Measurements from ENCODE around the gene VGLL3. TPM values are rescaled to one million over a fixed set of nuclear protein-coding genes. Genes with fewer than 3 reads are reported as not detected.

The VGLL3 gene
- total and polyA plus RNA-seq, 2 donors (not counting 1 experiment from before 2014, with no cell fraction given): not detected

- ATAC-seq (ENCODE audit: low read depth): no peak
- Histone ChIP-seq H3K9ac (ENCODE audit: low read length) (no peak overlapping the region), H3K79me2 (ENCODE audit: control insufficient read depth, insufficient read depth, low read length) (no peaks in the 10 kb centered on the region)
Measured at GRCh38 chr3:87004883-87005282, 13.9 kb upstream of the VGLL3 start.

DNA sequence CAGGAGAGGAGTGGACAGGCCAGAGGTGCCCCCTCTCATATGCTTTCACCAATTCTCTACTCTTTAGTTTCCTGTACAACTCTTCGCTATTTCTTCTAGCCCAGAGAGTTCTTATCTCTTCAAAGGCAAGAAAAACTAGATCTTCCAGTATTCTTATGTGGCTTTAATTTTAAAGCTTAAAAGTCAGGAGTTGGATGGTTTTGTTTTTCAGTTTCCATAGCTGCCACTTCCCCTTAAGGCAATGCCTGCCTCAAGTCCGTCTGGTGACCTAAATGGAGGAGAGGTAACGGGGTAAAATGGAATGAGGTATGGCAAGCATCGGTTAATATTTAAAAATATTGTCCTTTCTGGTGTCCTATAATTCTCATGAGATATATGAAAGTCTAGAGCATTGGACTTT lies 11.4 kb upstream of the VGLL3 start:
- no peak overlapping the region for H3K4me2 ChIP-seq (replicated peaks; ENCODE audit: low read depth, low read length, poor library complexity, severe bottlenecking)
- H3K9me3 Mint-ChIP-seq (ENCODE audit: insufficient read depth): no peaks in the 10 kb centered on the region
- no peak overlapping the region for H2AFZ ChIP-seq (ENCODE audit: insufficient read depth, low read depth, low read length, poor library complexity, severe bottlenecking)
- no peak overlapping the region for H3K27ac Mint-ChIP-seq
- WGBS (ENCODE audit: insufficient coverage): no CpG with 5 or more reads among the region's 4 CpGs
- H3K9me3 ChIP-seq (ENCODE audit: control extremely low read depth in 1 of 3, control insufficient read depth in 2 of 3, insufficient read depth in 1 of 3, low read length in 2 of 3): no peaks in the 10 kb centered on the region
- no peaks in the 10 kb centered on the region for H3K79me2 ChIP-seq (ENCODE audit: control insufficient read depth, insufficient read depth, low read length)
- intact Hi-C loops (cut with micrococcal nuclease): no loop called here
- no peaks in the 10 kb centered on the region for H4K20me1 ChIP-seq (ENCODE audit: control insufficient read depth, insufficient read depth, low read length, poor library complexity, severe bottlenecking)
- ATAC-seq (ENCODE audit: low read depth) (no peak), DNase-seq (no peak)
- H3K9ac ChIP-seq (ENCODE audit: low read length): no peak overlapping the region
- no peaks in the 10 kb centered on the region for H3K36me3 ChIP-seq (replicated peaks in 1 of 2; ENCODE audit: control extremely low read depth in 1 of 2, control insufficient read depth in 1 of 2, extremely low read depth in 1 of 2, insufficient read depth in 2 of 2, low read length in 1 of 2)
- POLR2A ChIA-PET: no interaction called here
- no peaks in the 10 kb centered on the region for H3K27me3 Mint-ChIP-seq
- H3K27me3 ChIP-seq (replicated peaks in 1 of 4; ENCODE audit: control extremely low read depth in 1 of 4, control insufficient read depth in 3 of 4, insufficient read depth in 4 of 4, low read length in 3 of 4): no peaks in the 10 kb centered on the region
- CTCF ChIA-PET: no interaction called here
- no peak overlapping the region for H3K4me3 Mint-ChIP-seq
- H3K4me3 ChIP-seq (ENCODE audit: control extremely low read depth in 1 of 5, extremely low read depth in 1 of 5, insufficient read depth in 1 of 5, low read depth in 2 of 5, low read length in 4 of 5): no peak overlapping the region
- no peaks in the 10 kb centered on the region for H3K4me1 Mint-ChIP-seq
- H3K4me1 ChIP-seq (ENCODE audit: control insufficient read depth in 2 of 2, insufficient read depth in 2 of 2, low read length in 2 of 2): no peaks in the 10 kb centered on the region
- no peak for TF ChIP-seq EZH2 (IDR thresholded peaks at IDR 0.05; ENCODE audit: borderline replicate concordance, insufficient read depth, low read depth, low read length, poor library complexity, severe bottlenecking)
- TF ChIP-seq, protein P1, sequence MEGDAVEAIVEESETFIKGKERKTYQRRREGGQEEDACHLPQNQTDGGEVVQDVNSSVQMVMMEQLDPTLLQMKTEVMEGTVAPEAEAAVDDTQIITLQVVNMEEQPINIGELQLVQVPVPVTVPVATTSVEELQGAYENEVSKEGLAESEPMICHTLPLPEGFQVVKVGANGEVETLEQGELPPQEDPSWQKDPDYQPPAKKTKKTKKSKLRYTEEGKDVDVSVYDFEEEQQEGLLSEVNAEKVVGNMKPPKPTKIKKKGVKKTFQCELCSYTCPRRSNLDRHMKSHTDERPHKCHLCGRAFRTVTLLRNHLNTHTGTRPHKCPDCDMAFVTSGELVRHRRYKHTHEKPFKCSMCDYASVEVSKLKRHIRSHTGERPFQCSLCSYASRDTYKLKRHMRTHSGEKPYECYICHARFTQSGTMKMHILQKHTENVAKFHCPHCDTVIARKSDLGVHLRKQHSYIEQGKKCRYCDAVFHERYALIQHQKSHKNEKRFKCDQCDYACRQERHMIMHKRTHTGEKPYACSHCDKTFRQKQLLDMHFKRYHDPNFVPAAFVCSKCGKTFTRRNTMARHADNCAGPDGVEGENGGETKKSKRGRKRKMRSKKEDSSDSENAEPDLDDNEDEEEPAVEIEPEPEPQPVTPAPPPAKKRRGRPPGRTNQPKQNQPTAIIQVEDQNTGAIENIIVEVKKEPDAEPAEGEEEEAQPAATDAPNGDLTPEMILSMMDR (IDR thresholded peaks at IDR 0.05): no peak
- H3K27ac ChIP-seq (ENCODE audit: low read length in 2 of 2): no peak overlapping the region

More at GRCh38 chr3:87004883-87005282, 13.9 kb upstream of the VGLL3 start:
- no peak overlapping the region for H3K4me2 ChIP-seq (replicated peaks; ENCODE audit: low read depth, low read length, poor library complexity, severe bottlenecking)
- no peak overlapping the region for H3K4me3 Mint-ChIP-seq
- DNase-seq: no peak
- H3K4me1 ChIP-seq (ENCODE audit: control insufficient read depth in 2 of 2, insufficient read depth in 2 of 2, low read length in 2 of 2): no peaks in the 10 kb centered on the region
- H3K9me3 ChIP-seq (ENCODE audit: control extremely low read depth in 1 of 3, control insufficient read depth in 2 of 3, insufficient read depth in 1 of 3, low read length in 2 of 3): peaks cover 0 to 3% (median 0%) of the 10 kb centered on the region in 3 donors
- H3K4me1 Mint-ChIP-seq: no peaks in the 10 kb centered on the region
- H3K27me3 ChIP-seq (replicated peaks in 1 of 4; ENCODE audit: control extremely low read depth in 1 of 4, control insufficient read depth in 3 of 4, insufficient read depth in 4 of 4, low read length in 3 of 4): no peaks in the 10 kb centered on the region
- H3K27ac Mint-ChIP-seq: no peak overlapping the region
- POLR2A ChIA-PET: no interaction called here
- no peaks in the 10 kb centered on the region for H3K9me3 Mint-ChIP-seq (ENCODE audit: insufficient read depth)
- no peak overlapping the region for H2AFZ ChIP-seq (ENCODE audit: insufficient read depth, low read depth, low read length, poor library complexity, severe bottlenecking)
- CTCF ChIA-PET: no interaction called here
- intact Hi-C loops (cut with micrococcal nuclease): no loop called here
- H3K27me3 Mint-ChIP-seq: no peaks in the 10 kb centered on the region
- no peaks in the 10 kb centered on the region for H3K36me3 ChIP-seq (replicated peaks in 1 of 2; ENCODE audit: control extremely low read depth in 1 of 2, control insufficient read depth in 1 of 2, extremely low read depth in 1 of 2, insufficient read depth in 2 of 2, low read length in 1 of 2)
- no peak overlapping the region for H3K4me3 ChIP-seq (ENCODE audit: control extremely low read depth in 1 of 5, extremely low read depth in 1 of 5, insufficient read depth in 1 of 5, low read depth in 2 of 5, low read length in 4 of 5)
- H3K27ac ChIP-seq (ENCODE audit: low read length in 2 of 2): no peak overlapping the region
- TF ChIP-seq EZH2 (IDR thresholded peaks at IDR 0.05; ENCODE audit: borderline replicate concordance, insufficient read depth, low read depth, low read length, poor library complexity, severe bottlenecking): no peak
- TF ChIP-seq, protein P1 (IDR thresholded peaks at IDR 0.05): no peak
- no peaks in the 10 kb centered on the region for H4K20me1 ChIP-seq (ENCODE audit: control insufficient read depth, insufficient read depth, low read length, poor library complexity, severe bottlenecking)
- no CpG with 5 or more reads among the region's 2 CpGs for WGBS (ENCODE audit: insufficient coverage)
